Adrenal gland (tissue), 12 donors: ENCODE data around the gene CDRT4. TPM values are rescaled to one million over a fixed set of nuclear protein-coding genes. Genes with fewer than 3 reads are reported as not detected.
"Not testable (repeated sequence)": the region's sequence is repeated elsewhere in the genome, so short reads cannot be mapped to it uniquely, and the experiment has no call there.

Experiments used
- DNase-seq, 7 donors: peaks; one replicate each; pipeline ENCODE4 v3.0.0-alpha.2; 2019 to 2020
- H3K27ac ChIP-seq, 5 donors: fragments of 200-600 bp; sonication (generic) in 4 of 5; 1 replicate in 3 of 5; 2 replicates in 2 of 5; pipeline versions ENCODE4 v1.5.1 to v1.8.0; 2016 to 2020; ENCODE audit warnings: mild to moderate bottlenecking in 1 of 5
- H3K27me3 ChIP-seq: fragments of 200-600 bp; 2 replicates; pipeline ENCODE4 v1.8.0; 2021
- H3K36me3 ChIP-seq, 2 donors: fragments of 200-600 bp; replicated peaks in 1 of 2; 1 replicate in 1 of 2; 2 replicates in 1 of 2; pipeline versions ENCODE4 v1.5.1 to v1.8.0; 2018 to 2022
- H3K4me1 ChIP-seq, 2 donors: fragments of 200-600 bp; replicated peaks in 1 of 2; 1 replicate in 1 of 2; 2 replicates in 1 of 2; pipeline versions ENCODE4 v1.5.1 to v1.8.0; 2018 to 2021
- H3K4me3 ChIP-seq, 4 donors: fragments of 200-600 bp; sonication (generic) in 3 of 4; one replicate each; pipeline ENCODE4 v1.5.1; 2016 to 2018
- H3K9me3 ChIP-seq, 3 donors: fragments of 200-600 bp; sonication (generic) in 1 of 3; replicated peaks in 1 of 3; 1 replicate in 2 of 3; 2 replicates in 1 of 3; pipeline versions ENCODE4 v1.5.1 to v1.8.0; 2016 to 2021
- CTCF ChIP-seq, 6 experiments: fragments of 450-650 bp in 4 of 6; fragments of 200-600 bp in 2 of 6; sonication (generic) in 1 of 6; IDR thresholded peaks; 1 replicate in 5 of 6; 2 replicates in 1 of 6; pipeline versions ENCODE4 v1.5.1 to v1.8.0; 2016 to 2021; ENCODE audit warnings: antibody characterized with exemption in 6 of 6, mild to moderate bottlenecking in 2 of 6, moderate library complexity in 1 of 6
- POLR2A ChIP-seq, 2 donors: fragments of 450-650 bp; IDR thresholded peaks; one replicate each; pipeline ENCODE4 v1.6.1; 2017; ENCODE audit warnings: antibody characterized with exemption in 2 of 2, mild to moderate bottlenecking in 2 of 2, moderate library complexity in 1 of 2
- WGBS, 4 donors: extraction: QIAGEN DNeasy Blood & Tissue Kit in 2 of 4; methylation state at CpG; one replicate each; pipeline versions ENCODE4 v1.1.5 to v1.1.7; 2013 to 2017; 5-methylcytosine and 5-hydroxymethylcytosine counted together
- intact Hi-C, 2 donors: fragments of 100-400 bp; cut with DNase I; formaldehyde crosslinking; loops; one replicate each; pipeline versions ENCODE4 v1.14.1 to v1.15.0; 2022 to 2023
- polyA plus RNA-seq, 3 donors: library from polyadenylated mRNA; stranded (reverse); fragments of 200-250 nt in 2 of 3; fragments of 350-450 nt in 1 of 3; fragmentation: Illumina TruSeq in 1 of 3; extraction: RNeasy Lipid Tissue Mini Kit (QIAGEN cat#74804) in 1 of 3; gene quantifications; one replicate each; pipeline ENCODE4 v1.2.3, GENCODE V29; 2013 to 2014
- total RNA-seq, 9 donors: library from RNA; depleted of rRNA in 4 of 9; stranded (reverse); fragments of >200 nt in 4 of 9; fragments of 120-200 nt in 1 of 9; fragmentation: NEBNext Ultra II Directional in 1 of 9; extraction: Animal tissue kit (Norgen Biotek cat#: 25700) in 1 of 9; gene quantifications; one replicate each; pipeline versions ENCODE4 v1.1.0 to v1.2.4, GENCODE V29; 2013 to 2023
- donor health status: healthy with polysubstance abuse.
- donor health status: Bipolar disorder and iron deficiency.
- donor health status: DM: yes; HTN: yes; CAD: no.
- donor health status: DM: no; HTN: no; CAD: no.
- donor health status: DM: no; HTN: no; CAD: no.
- donor health status: DM: yes; HTN: yes; CAD: no.

CDRT4 gene
- total and polyA plus RNA-seq, 12 donors = 1.5 to 49.6 (median 11.5) TPM

- H3K9me3 ChIP-seq = no peaks in the 10 kb centered on the region
- H3K4me1 ChIP-seq = peaks cover 6 to 9% of the 10 kb centered on the region in 2 donors
- H3K36me3 ChIP-seq = no peaks in the 10 kb centered on the region
- peak in 3 of 7 donors; percentile 27 to 31 (median 30) for DNase-seq
- no peaks in the 10 kb centered on the region for H3K27me3 ChIP-seq
- TF ChIP-seq POLR2A (IDR thresholded peaks at IDR 0.05) (no peak), CTCF (IDR thresholded peaks at IDR 0.05) (no peak)
- WGBS, 4 donors = 70 to 81% (median 74%) methylated on average over 3 of the region's 3 CpGs
- intact Hi-C loops = no loop called here
- H3K27ac ChIP-seq = no peak overlapping the region
- H3K4me3 ChIP-seq = no peak overlapping the region
Observed at GRCh38 chr17:15440347-15440746, 27.1 kb downstream of the CDRT4 start.

- H3K9me3 ChIP-seq, DNase-seq, H3K27ac ChIP-seq, H3K36me3 ChIP-seq, H3K4me3 ChIP-seq, H3K27me3 ChIP-seq, intact Hi-C loops, H3K4me1 ChIP-seq: not testable (repeated sequence)
- WGBS, 4 donors = 82 to 94% (median 93%) methylated on average over 5 to 8 of the region's 8 CpGs
Observed at GRCh38 chr17:15439205-15439985, 28.0 kb downstream of the CDRT4 start.

- no peak for DNase-seq
- H3K36me3 ChIP-seq = no peaks in the 10 kb centered on the region
- H3K9me3 ChIP-seq = no peaks in the 10 kb centered on the region
- intact Hi-C loops = no loop called here
- H3K27ac ChIP-seq = no peak overlapping the region
- 84 to 96% (median 93%) methylated on average over 6 of the region's 6 CpGs for WGBS, 4 donors
- no peaks in the 10 kb centered on the region for H3K27me3 ChIP-seq
- TF ChIP-seq POLR2A (IDR thresholded peaks at IDR 0.05) (no peak), CTCF (IDR thresholded peaks at IDR 0.05) (no peak)
- H3K4me1 ChIP-seq = peaks cover 6 to 9% of the 10 kb centered on the region in 2 donors
- no peak overlapping the region for H3K4me3 ChIP-seq
Observed at GRCh38 chr17:15438491-15439105, 28.8 kb downstream of the CDRT4 start.

GRCh38 chr17:15437303-15437635, 30.2 kb downstream of the CDRT4 start:
- H3K9me3 ChIP-seq = no peaks in the 10 kb centered on the region
- H3K36me3 ChIP-seq = no peaks in the 10 kb centered on the region
- peak overlapping the region in 1 of 5 donors; percentile 39 for H3K27ac ChIP-seq
- intact Hi-C loops = no loop called here
- no peaks in the 10 kb centered on the region for H3K27me3 ChIP-seq
- no peak for TF ChIP-seq POLR2A (IDR thresholded peaks at IDR 0.05)
- TF ChIP-seq CTCF (IDR thresholded peaks at IDR 0.05) = no peak
- no peak overlapping the region for H3K4me3 ChIP-seq
- peaks cover 6 to 9% of the 10 kb centered on the region in 2 donors for H3K4me1 ChIP-seq
- DNase-seq = no peak
